HEK293T (cell line): ENCODE measurements around the gene RSPO1.

Experiments used
- BHLHE40 ChIP-seq: fragments of 450-650 bp; IDR thresholded peaks from 2 replicates; pipeline ENCODE4 v1.6.1; 2016; ENCODE audit warnings: mild to moderate bottlenecking, moderate library complexity, borderline replicate concordance
- FOXK2 ChIP-seq: fragments of 450-650 bp; IDR thresholded peaks from 2 replicates; pipeline ENCODE4 v1.6.1; 2016; ENCODE audit warnings: mild to moderate bottlenecking
- FOXM1 ChIP-seq: fragments of 450-650 bp; IDR thresholded peaks from 2 replicates; pipeline ENCODE4 v1.6.1; 2017; ENCODE audit warnings: mild to moderate bottlenecking, borderline replicate concordance
- HDGF ChIP-seq: fragments of 450-650 bp; IDR thresholded peaks from 2 replicates; pipeline ENCODE4 v1.6.1; 2017; ENCODE audit warnings: antibody characterized with exemption, borderline replicate concordance
- L3MBTL2 ChIP-seq: fragments of 450-650 bp; conservative IDR thresholded peaks from 2 replicates; pipeline ENCODE4 v1.6.1; 2016; ENCODE audit warnings: mild to moderate bottlenecking
- LEF1 ChIP-seq: fragments of 450-650 bp; IDR thresholded peaks from 2 replicates; pipeline ENCODE4 v1.6.1; 2017; ENCODE audit warnings: mild to moderate bottlenecking, borderline replicate concordance
- NFRKB ChIP-seq: fragments of 450-650 bp; IDR thresholded peaks from 2 replicates; pipeline ENCODE4 v1.6.1; 2016; ENCODE audit warnings: mild to moderate bottlenecking, moderate library complexity
- SP1 ChIP-seq: fragments of 450-650 bp; IDR thresholded peaks from 2 replicates; pipeline ENCODE4 v1.6.1; 2017
- SUZ12 ChIP-seq: fragments of 450-650 bp; IDR thresholded peaks from 2 replicates; pipeline ENCODE4 v1.6.1; 2016; ENCODE audit warnings: mild to moderate bottlenecking

- no peak for TF ChIP-seq NFRKB
- TF ChIP-seq SP1: no peak
- no peak for TF ChIP-seq FOXK2
- no peak for TF ChIP-seq SUZ12
- TF ChIP-seq L3MBTL2: no peak
- TF ChIP-seq HDGF: no peak
- TF ChIP-seq BHLHE40: no peak
- TF ChIP-seq LEF1: no peak
- no peak for TF ChIP-seq FOXM1
Measured at GRCh38 chr1:37670133-37670532, 35.4 kb upstream of the RSPO1 start.
